Heart left ventricle (tissue), 16 donors: ENCODE results near the gene PALD1. TPM values are rescaled to one million over a fixed set of nuclear protein-coding genes. Genes with fewer than 3 reads are reported as not detected.

Experiments
- ATAC-seq, 4 donors: fragments of 200-7000 bp; cut with Tn5 transposase; one replicate each; pipeline ENCODE4 v1.9.1; 2020 to 2022; ENCODE audit warnings: moderate library complexity in 4 of 4, mild to moderate bottlenecking in 3 of 4, moderate number of reproducible peaks in 1 of 4
- DNase-seq, 5 donors: peaks; one replicate each; pipeline ENCODE4 v3.0.0-alpha.2; 2020
- H3K27ac ChIP-seq, 12 donors: fragments of 200-600 bp; sonication (generic) in 4 of 12; one replicate each; pipeline versions ENCODE4 v1.5.0 to v1.8.0; 2016 to 2022; ENCODE audit warnings: mild to moderate bottlenecking in 2 of 12
- H3K27me3 ChIP-seq, 9 donors: fragments of 200-600 bp; sonication (generic) in 2 of 9; one replicate each; pipeline versions ENCODE4 v1.5.1 to v1.8.0; 2016 to 2022; ENCODE audit warnings: mild to moderate bottlenecking in 3 of 9
- H3K36me3 ChIP-seq, 9 donors: fragments of 200-600 bp; sonication (generic) in 2 of 9; one replicate each; pipeline versions ENCODE4 v1.5.0 to v1.8.0; 2018 to 2022; ENCODE audit warnings: mild to moderate bottlenecking in 2 of 9
- H3K4me1 ChIP-seq, 12 donors: fragments of 200-600 bp; sonication (generic) in 4 of 12; one replicate each; pipeline versions ENCODE4 v1.5.0 to v1.8.0; 2016 to 2022; ENCODE audit warnings: mild to moderate bottlenecking in 3 of 12
- H3K4me3 ChIP-seq, 12 donors: fragments of 200-600 bp; sonication (generic) in 4 of 12; one replicate each; pipeline versions ENCODE4 v1.5.0 to v1.8.0; 2017 to 2022; ENCODE audit warnings: mild to moderate bottlenecking in 9 of 12, moderate library complexity in 4 of 12
- H3K9me3 ChIP-seq, 12 donors: fragments of 200-600 bp; sonication (generic) in 4 of 12; one replicate each; pipeline versions ENCODE4 v1.5.0 to v1.8.0; 2016 to 2022; ENCODE audit warnings: mild to moderate bottlenecking in 1 of 12
- CTCF ChIP-seq, 12 donors: fragments of 200-600 bp; sonication (generic) in 4 of 12; IDR thresholded peaks; one replicate each; pipeline versions ENCODE4 v1.5.0 to v1.8.0; 2018 to 2022; ENCODE audit warnings: antibody characterized with exemption in 12 of 12, mild to moderate bottlenecking in 5 of 12
- POLR2A ChIP-seq, 2 donors: fragments of 450-650 bp; IDR thresholded peaks; one replicate each; pipeline ENCODE4 v1.6.1; 2017; ENCODE audit warnings: antibody characterized with exemption in 2 of 2, mild to moderate bottlenecking in 2 of 2, moderate library complexity in 2 of 2
- WGBS, 4 donors: extraction: QIAGEN DNeasy Blood & Tissue Kit in 2 of 4; methylation state at CpG; one replicate each; pipeline versions ENCODE4 v1.1.5 to v1.1.7; 2013 to 2018; 5-methylcytosine and 5-hydroxymethylcytosine counted together
- intact Hi-C, 10 donors: fragments of 100-400 bp; cut with DNase I; formaldehyde crosslinking; loops; one replicate each; pipeline versions ENCODE4 v1.11.1 to v1.14.2; 2022
- long read RNA-seq, 3 donors: library from polyadenylated mRNA; unstranded; transcript quantifications; one replicate each; pipeline ENCODE4 v2.0.0, GENCODE V29; 2020 to 2021
- polyA plus RNA-seq, 2 donors: library from polyadenylated mRNA; stranded (reverse); fragments of 200-250 nt; gene quantifications; one replicate each; pipeline ENCODE4 v1.2.3, GENCODE V29; 2013
- total RNA-seq, 9 donors: library from RNA; depleted of rRNA in 2 of 9; stranded (reverse); fragments of >200 nt in 2 of 9; fragmentation: NEBNext Ultra II Directional in 3 of 9; extraction: Animal tissue kit (Norgen Biotek cat#: 25700) in 3 of 9; gene quantifications; one replicate each; pipeline versions ENCODE4 v1.1.0 to v1.2.4, GENCODE V29; 2016 to 2023
- donor health status: ischemic (EF 13 %, LVEDD 7.1; RV severe dilation, severe dysfunction).
- donor health status: healthy with polysubstance abuse.
- donor health status: DM: no; HTN: yes; CAD: no.
- donor health status: DM: no; HTN: no; CAD: no.
- donor health status: ischemic (EF 25% LVEDD 6.9; RV normal size, moderate dysfunction).
- donor health status: ischemic (EF 25% LVEDD 5.7; RV mildly dilated, moderate dysfunction).
- donor health status: healthy.
- donor health status: DM: yes; HTN: yes; CAD: no.
- donor health status: ischemic (EF 35%, LVEDD 5.7; RV mildly dilated, moderate dysfunction).
- donor health status: nonischemic (EF 11% LVEDD 7.7; RV severe dilation, severe dysfunction).
- donor health status: DM: yes; HTN: yes; CAD: no.
- donor health status: PGD.
- donor health status: ischemic (EF 29% LVEDD 5.4; RV normal size, mild dysfunction).
- donor health status: nonischemic (EF 23%, LVEDD 6.1; RV moderate dilation, normal function).

Gene PALD1
- total RNA-seq (10 to 100 TPM in 1 of 9 donors, 1 to 10 TPM in 8; 3.2 to 12.3 (median 6.7) TPM), polyA plus RNA-seq (1 to 10 TPM; 2.7 to 4.7 TPM)
- long read RNA-seq, donor 1, full-length matches to known transcripts, result 1 of 16 reads
- long read RNA-seq, donor 1, partial matches to known transcripts, result 10 of 16 reads
- long read RNA-seq, donor 1, other reads (novel, unspliced or antisense), result 5 of 16 reads
- long read RNA-seq, donor 2, full-length matches to known transcripts, result 3 of 36 reads
- long read RNA-seq, donor 2, partial matches to known transcripts, result 14 of 36 reads
- long read RNA-seq, donor 2, other reads (novel, unspliced or antisense), result 19 of 36 reads
- long read RNA-seq, donor 3, full-length matches to known transcripts, result 1 of 5 reads
- long read RNA-seq, donor 3, partial matches to known transcripts, result 3 of 5 reads
- long read RNA-seq, donor 3, other reads (novel, unspliced or antisense), result 1 of 5 reads

- H3K9me3 ChIP-seq, result no peaks in the 10 kb centered on the region
- peak in 9 of 12 donors; percentile 23 to 60 (median 40) for TF ChIP-seq CTCF (IDR thresholded peaks at IDR 0.05)
- TF ChIP-seq POLR2A (IDR thresholded peaks at IDR 0.05), result peak in 1 of 2 donors; percentile 23
- peak within 1 kb of the TSS; percentile 61 to 89 (median 76) for H3K27ac ChIP-seq
- peak; percentile 85 to 89 (median 87) for DNase-seq
- H3K4me3 ChIP-seq, result peak within 1 kb of the TSS; percentile 56 to 84 (median 66)
- WGBS, 4 donors, result 1 to 2% (median 1%) methylated on average over 49 to 110 of the region's 110 CpGs
- H3K27me3 ChIP-seq, result peaks cover 0 to 2% (median 0%) of the 10 kb centered on the region in 9 donors
- H3K36me3 ChIP-seq, result no peaks in the 10 kb centered on the region
- H3K4me1 ChIP-seq, result peaks cover 12 to 63% (median 52%) of the 10 kb centered on the region in 12 donors
- intact Hi-C loops, result loop anchor here in 3 of 10 donors (2.0 to 10.0 kb wide), 3 partner anchors 22 to 406 kb away; partner anchors contain the start of gene PCBD1 (in 1 of the 3)
- peak; percentile 26 to 68 (median 61) for ATAC-seq
Observed at GRCh38 chr10:70478191-70479164, at the start of gene PALD1. Gene PALD1 (plus strand): TSS chr10:70478767. CDS start chr10:70525952, 47,185 bp downstream.

- 23 to 36% (median 31%) methylated on average over 6 of the region's 6 CpGs for WGBS, 4 donors
- Histone ChIP-seq H3K36me3 (peaks cover 0 to 43% (median 36%) of the 10 kb centered on the region in 9 donors), H3K9me3 (no peaks in the 10 kb centered on the region), H3K4me3 (no peak overlapping the region), H3K4me1 (peaks cover 4 to 56% (median 41%) of the 10 kb centered on the region in 12 donors), H3K27me3 (no peaks in the 10 kb centered on the region), H3K27ac (peak overlapping the region; percentile 29 to 95 (median 84))
- DNase-seq (peak in 4 of 5 donors; percentile 68 to 83 (median 77)), ATAC-seq (peak; percentile 83 to 91 (median 86))
- intact Hi-C loops, result no loop called here
- no peak for TF ChIP-seq POLR2A (IDR thresholded peaks at IDR 0.05)
- TF ChIP-seq CTCF (IDR thresholded peaks at IDR 0.05), result peak in 10 of 12 donors; percentile 8 to 65 (median 42)
Observed at GRCh38 chr10:70430493-70431445, 47.8 kb upstream of the PALD1 start.

- no peaks in the 10 kb centered on the region for H3K27me3 ChIP-seq
- H3K9me3 ChIP-seq, result no peaks in the 10 kb centered on the region
- peak overlapping the region in 5 of 12 donors; percentile 3 to 41 (median 25) for H3K4me3 ChIP-seq
- ATAC-seq (peak; percentile 28 to 74 (median 49)), DNase-seq (peak in 4 of 5 donors; percentile 61 to 75 (median 70))
- intact Hi-C loops, result no loop called here
- H3K4me1 ChIP-seq, result peaks cover 4 to 56% (median 41%) of the 10 kb centered on the region in 12 donors
- H3K36me3 ChIP-seq, result peaks cover 0 to 29% (median 23%) of the 10 kb centered on the region in 9 donors
- no peak for TF ChIP-seq POLR2A (IDR thresholded peaks at IDR 0.05)
- no peak for TF ChIP-seq CTCF (IDR thresholded peaks at IDR 0.05)
- peak overlapping the region; percentile 29 to 95 (median 84) for H3K27ac ChIP-seq
- WGBS, 4 donors, result 48 to 82% (median 52%) methylated on average over 1 to 4 of the region's 4 CpGs
Observed at GRCh38 chr10:70432101-70432500, 46.5 kb upstream of the PALD1 start.
